ENCODE measurements around the gene ECI1.

DNA sequence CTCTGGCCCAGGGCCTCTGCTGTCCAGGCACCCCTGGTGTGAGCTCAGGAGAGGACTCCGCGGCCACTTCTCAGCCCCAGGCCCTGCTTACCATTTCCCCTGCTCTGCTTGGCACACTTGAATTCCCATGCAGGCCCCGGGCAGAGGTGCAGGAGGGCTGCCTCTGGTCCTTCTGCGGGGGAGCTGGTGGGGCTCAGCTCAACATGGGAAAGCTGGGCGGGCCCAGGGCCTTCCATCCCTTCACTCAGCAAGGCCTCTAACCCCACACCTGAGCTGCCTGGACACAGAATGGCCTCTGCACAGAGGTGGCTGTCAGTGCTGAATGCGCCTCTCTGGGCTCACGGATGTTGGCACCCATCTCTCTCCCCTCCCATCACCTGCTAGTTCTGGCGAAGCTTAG is 29.1 kb upstream of the ECI1 start:
- TF ChIP-seq EZH2 (IDR thresholded peaks at IDR 0.05; ENCODE audit: borderline replicate concordance, low read length) (no peak), CTCF (conservative IDR thresholded peaks at IDR 0.05 in 1 of 2, IDR thresholded peaks at IDR 0.05 in 1 of 2; ENCODE audit: extremely low read depth in 1 of 2, insufficient read depth in 1 of 2, low read depth in 1 of 2, low read length in 2 of 2) (no peak)
